ENCODE measurements around the gene DOC2A. TPM values are rescaled to one million over a fixed set of nuclear protein-coding genes. Genes with fewer than 3 reads are reported as not detected.
"Not testable (repeated sequence)": the region's sequence is repeated elsewhere in the genome, so short reads cannot be mapped to it uniquely, and the experiment has no call there.

DOC2A gene
- total RNA-seq, 1 donor from 2014 or later, result 0.80 TPM

DNA sequence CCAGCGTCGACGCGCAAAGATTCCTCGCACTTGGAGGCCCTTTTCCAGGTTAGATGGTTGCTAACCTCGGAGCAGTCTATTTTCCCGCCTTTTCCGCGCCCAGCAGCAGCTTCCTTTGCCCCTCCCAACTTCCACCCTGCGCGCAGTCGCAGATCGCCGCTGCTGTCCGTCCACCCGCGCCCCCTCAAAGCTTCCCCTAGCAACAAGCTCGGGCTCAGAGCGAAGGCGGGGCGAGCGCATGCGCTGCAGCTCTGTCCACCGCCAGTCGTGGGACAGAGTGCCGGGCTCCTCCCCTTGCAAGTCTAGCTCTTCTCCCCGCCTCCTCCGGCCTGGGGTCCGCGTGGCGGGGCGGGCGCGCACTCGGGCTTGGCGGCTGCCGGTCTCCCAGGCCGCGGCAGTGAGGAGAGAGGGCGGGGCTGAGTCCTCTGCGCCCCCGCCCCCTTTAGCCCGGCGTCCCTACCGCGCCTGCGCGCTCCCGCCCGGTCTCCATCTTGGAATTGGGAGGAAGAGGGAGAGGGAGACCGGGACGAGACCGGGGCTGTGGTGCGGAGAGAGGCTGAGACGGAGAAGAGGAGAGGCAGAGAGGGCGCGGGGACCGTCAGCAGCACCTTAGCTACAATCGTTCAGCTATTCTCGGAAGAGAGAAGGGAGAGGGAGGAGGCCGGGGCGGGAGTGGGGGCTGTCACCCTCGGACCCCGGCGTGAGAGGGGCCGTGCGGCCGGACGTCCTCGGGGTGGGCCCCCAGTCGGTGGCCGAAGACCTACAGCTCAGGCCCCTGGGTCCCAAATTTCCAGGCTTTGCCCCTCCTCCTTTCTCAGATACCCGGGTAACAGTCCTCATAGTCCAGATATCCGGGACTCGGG is 37.2 kb downstream of the DOC2A start, which contains the start of gene TAOK2:
Gene TAOK2 (plus strand): TSS at position 485 of the 863 bp plus-strand sequence. CDS start 3,905 bp downstream, outside the sequence.
- DNase-seq (ENCODE audit: low read depth), result peak; percentile 95

GRCh38 chr16:29972992-29973383 is 37.8 kb downstream of the DOC2A start:
- DNase-seq (ENCODE audit: low read depth), result no peak

DNA sequence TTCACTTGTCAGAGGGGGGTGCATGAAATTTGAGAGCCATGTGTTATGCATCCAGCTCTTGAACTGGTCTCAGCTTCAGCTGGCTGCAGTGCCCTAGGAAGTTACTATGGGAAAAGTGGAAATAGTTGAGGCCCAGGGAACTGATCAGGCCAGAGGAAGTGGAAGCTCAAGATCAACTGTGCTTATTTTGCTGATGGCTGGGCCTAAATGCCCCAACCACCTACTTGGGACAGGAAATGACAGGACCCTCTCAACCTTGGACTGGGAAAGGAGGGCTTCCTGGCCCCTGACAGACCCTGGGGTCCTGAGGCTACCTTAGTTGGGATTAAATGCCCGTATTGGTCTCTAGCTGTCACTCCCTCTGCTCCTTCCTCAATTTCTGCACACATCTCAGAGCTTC is 38.3 kb downstream of the DOC2A start:
- DNase-seq (ENCODE audit: low read depth), result no peak

GRCh38 chr16:29971304-29971703 is 39.5 kb downstream of the DOC2A start:
- no peak for DNase-seq (ENCODE audit: low read depth)

DNA sequence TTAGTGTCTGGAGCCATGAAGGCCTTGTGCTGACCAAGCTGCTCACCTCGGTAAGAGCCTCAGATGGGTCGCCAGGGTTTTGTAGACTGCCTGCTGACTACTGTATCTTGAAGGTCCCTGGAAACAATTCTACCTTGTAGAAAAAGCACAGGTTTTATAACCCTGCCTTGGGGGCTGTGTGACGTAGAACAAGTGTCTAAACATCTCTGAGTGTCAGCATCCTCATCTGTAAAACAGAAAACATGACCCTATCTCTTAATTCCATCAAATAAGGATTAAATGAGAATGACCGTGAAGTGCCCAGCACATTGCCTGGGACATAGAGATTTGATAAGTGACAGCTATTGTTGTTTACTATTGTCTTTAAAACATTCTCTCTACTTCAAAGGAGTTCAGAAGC is 42.6 kb downstream of the DOC2A start:
- DNase-seq (ENCODE audit: low read depth), result no peak

GRCh38 chr16:29963021-29963743 is 47.6 kb downstream of the DOC2A start:
- no peak for DNase-seq (ENCODE audit: low read depth)

- peak; percentile 29 for DNase-seq (ENCODE audit: low read depth)
Observed at GRCh38 chr16:29962344-29962994, 48.4 kb downstream of the DOC2A start.

DNA sequence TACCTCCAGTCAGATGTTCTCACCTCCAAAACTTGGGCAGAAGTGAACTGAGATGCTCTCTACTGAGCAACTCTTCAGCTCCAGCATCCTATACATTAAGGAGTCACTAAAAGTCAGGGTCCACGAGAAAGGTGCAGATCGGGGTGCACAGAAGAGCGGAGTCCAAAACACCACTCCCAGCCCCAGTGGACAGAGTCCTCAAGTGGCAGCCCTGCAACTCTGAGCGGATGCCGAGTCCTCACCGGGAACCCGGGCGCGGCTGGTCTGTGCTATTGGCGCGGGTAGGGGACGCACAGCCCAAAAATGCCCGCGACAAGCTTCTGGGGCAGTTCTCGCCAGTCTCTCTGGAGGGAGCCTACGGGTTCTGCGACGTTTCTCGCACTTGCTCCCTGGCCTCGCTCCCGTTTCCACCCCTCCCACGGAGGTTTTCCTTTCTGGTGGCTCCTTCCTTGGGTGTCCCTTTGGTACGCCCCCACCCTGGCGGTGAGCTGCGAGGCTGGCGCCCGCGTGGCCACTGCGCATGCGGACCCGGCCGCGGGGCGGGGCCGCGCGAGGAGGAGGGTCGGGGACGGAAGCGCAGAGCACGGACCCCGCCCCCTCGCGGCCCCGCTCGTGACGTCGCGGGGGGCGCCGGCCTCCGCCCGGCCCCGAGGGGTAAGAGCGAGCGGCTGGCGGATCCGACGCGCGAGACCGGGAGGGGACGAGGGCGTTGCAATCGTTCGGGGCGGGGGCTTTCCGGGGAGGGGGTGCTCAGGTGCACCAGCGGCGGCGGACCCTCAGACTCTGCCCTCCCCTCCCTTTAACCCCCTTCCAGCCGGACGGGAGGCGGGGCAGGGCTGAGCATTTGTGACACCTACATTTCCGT is 49.1 kb downstream of the DOC2A start, which contains the start of gene TMEM219:
Gene TMEM219 (plus strand): TSS at position 601 of the 865 bp plus-strand sequence. CDS start 1,065 bp downstream, outside the sequence.
- peak; percentile 62 for DNase-seq (ENCODE audit: low read depth)

DNA sequence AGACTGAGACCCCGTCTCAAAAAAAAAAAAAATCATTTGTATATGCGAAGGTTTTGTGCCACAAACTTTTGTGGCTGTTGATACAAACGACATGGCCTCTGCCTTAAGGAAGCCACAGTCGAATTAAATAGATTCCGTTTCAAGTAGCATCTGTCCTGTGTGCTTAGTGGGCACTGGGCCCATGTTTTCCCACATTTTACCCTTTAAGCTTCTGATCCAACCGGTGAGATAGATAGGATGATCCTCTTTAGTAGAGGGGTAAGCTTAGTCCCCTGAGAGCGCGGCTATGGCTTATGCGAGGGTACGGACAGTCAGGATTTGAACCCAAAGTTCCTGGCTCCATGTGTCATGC is 49.7 kb downstream of the DOC2A start:
- no peak for DNase-seq (ENCODE audit: low read depth)

DNA sequence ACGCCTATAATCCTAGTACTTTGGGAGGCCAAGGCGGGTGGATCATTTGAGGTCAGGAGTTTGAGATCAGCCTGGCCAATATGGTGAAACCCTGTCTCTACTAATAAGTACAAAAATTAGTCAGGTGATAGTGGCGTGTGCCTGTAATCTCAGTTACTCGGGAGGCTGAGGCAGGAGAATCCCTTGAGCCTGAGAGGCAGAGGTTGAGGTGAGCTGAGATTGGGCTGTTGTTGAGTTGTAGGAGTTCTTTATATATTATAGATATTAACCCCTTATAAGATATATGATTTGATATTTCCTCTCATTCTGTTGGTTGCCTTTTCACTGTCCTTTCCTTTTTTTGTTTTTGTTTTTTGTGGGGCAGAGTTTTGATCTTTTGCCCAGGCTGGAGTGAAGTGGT is 51.0 kb downstream of the DOC2A start:
- DNase-seq (ENCODE audit: low read depth), result not testable (repeated sequence)

GRCh38 chr16:29959293-29959692 is 51.5 kb downstream of the DOC2A start:
- no peak for DNase-seq (ENCODE audit: low read depth)

DNA sequence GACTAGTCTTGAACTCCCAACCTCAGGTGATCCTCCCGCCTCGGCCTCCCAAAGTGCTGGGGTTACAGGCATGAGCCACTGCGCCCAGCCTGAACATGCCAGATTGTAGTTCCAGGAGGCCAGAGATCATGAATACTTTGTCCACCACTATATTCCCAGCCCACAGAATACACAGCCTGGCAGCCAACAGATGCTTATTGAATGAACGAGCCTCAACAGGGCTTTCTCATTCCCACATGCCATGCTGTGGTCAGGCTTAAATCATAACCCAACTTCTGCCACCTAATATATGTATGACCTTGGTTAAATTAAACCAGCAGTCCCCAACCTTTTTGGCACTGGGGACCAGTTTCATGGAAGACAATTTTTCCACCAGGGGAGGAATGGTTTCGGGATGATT is 52.1 kb downstream of the DOC2A start:
- no peak for DNase-seq (ENCODE audit: low read depth)

Other genes with a start within 250 kb of the DOC2A start
- not detected in 2 replicates for gene ZG16, start 232.8 kb downstream of the DOC2A start, total RNA-seq
- 14.0 and 29.5 TPM in 2 replicates for gene KIF22, start 220.3 kb downstream of the DOC2A start, total RNA-seq
- gene MAZ, start 204.5 kb downstream of the DOC2A start, total RNA-seq, result 159 and 161 TPM in 2 replicates
- gene PRRT2, start 198.8 kb downstream of the DOC2A start, total RNA-seq, result 0.25 and 0.35 TPM in 2 replicates
- gene PAGR1, start 194.9 kb downstream of the DOC2A start, total RNA-seq, result 17.7 and 19.6 TPM in 2 replicates
- 431 and 491 TPM in 2 replicates for gene MVP, start 190.6 kb downstream of the DOC2A start, total RNA-seq
- gene CDIPT, start 147.8 kb downstream of the DOC2A start, total RNA-seq, result 69.1 and 114 TPM in 2 replicates
- 9.2 and 45.7 TPM in 2 replicates for gene SEZ6L2, start 111.5 kb downstream of the DOC2A start, total RNA-seq
- gene ASPHD1, start 110.5 kb downstream of the DOC2A start, total RNA-seq, result 15.8 and 33.3 TPM in 2 replicates
- gene KCTD13, start 84.8 kb downstream of the DOC2A start, total RNA-seq, result 12.5 and 13.2 TPM in 2 replicates
- gene TMEM219, start 48.9 kb downstream of the DOC2A start, total RNA-seq, result 48.9 and 112 TPM in 2 replicates
- gene TAOK2, start 37.2 kb downstream of the DOC2A start, total RNA-seq, result 52.4 and 80.9 TPM in 2 replicates
- 7.8 and 8.2 TPM in 2 replicates for gene HIRIP3, start 15.4 kb downstream of the DOC2A start, total RNA-seq
- 27.7 and 48.1 TPM in 2 replicates for gene INO80E, start 14.8 kb downstream of the DOC2A start, total RNA-seq
- not detected in 2 replicates for gene C16orf92, start 12.2 kb upstream of the DOC2A start, total RNA-seq
- gene TLCD3B, start 20.2 kb upstream of the DOC2A start, total RNA-seq, result 0.15 TPM in 1 of 2 replicates, not detected in the other
- gene ALDOA, start 54.7 kb upstream of the DOC2A start, total RNA-seq, result 525 and 1,258 TPM in 2 replicates
- gene PPP4C, start 65.0 kb upstream of the DOC2A start, total RNA-seq, result 154 and 293 TPM in 2 replicates
- gene TBX6, start 80.9 kb upstream of the DOC2A start, total RNA-seq, result 0.15 TPM in 1 of 2 replicates, not detected in the other
- 7.6 and 12.9 TPM in 2 replicates for gene YPEL3, start 85.2 kb upstream of the DOC2A start, total RNA-seq
- gene GDPD3, start 102.5 kb upstream of the DOC2A start, total RNA-seq, result 0.15 TPM in 1 of 2 replicates, not detected in the other
- 11.6 and 11.9 TPM in 2 replicates for gene MAPK3, start 112.2 kb upstream of the DOC2A start, total RNA-seq
- 0.85 and 8.3 TPM in 2 replicates for gene CORO1A, start 172.6 kb upstream of the DOC2A start, total RNA-seq
- gene BOLA2B, start 182.6 kb upstream of the DOC2A start, total RNA-seq, result 77.7 and 299 TPM in 2 replicates
- 8.1 and 24.5 TPM in 2 replicates for gene SLX1A, start 182.8 kb upstream of the DOC2A start, total RNA-seq
- 0.35 and 1.9 TPM in 2 replicates for gene SULT1A3, start 188.2 kb upstream of the DOC2A start, total RNA-seq
- 0.52 and 1.4 TPM in 2 replicates for gene NPIPB13, start 237.5 kb upstream of the DOC2A start, total RNA-seq